Endothelial cell of umbilical vein (primary cell): ENCODE data around the gene TRIM17. TPM values are rescaled to one million over a fixed set of nuclear protein-coding genes. Genes with fewer than 3 reads are reported as not detected.

Experiments used
- BruUV-seq: library from RNA; stranded (reverse); fragments of 400-500 nt; replicated peaks from 2 replicates; lab custom pipeline; 2021; lab: Mats Ljungman, UMichigan
- CTCF ChIA-PET: fragments of 300-600, 350-600 bp; sonication (Branson Sonifier 250); formaldehyde crosslinking; loops from one replicate; lab custom pipeline; 2021; ENCODE audit warnings: antibody characterized with exemption, inconsistent platforms; lab: Charles Lee
- POLR2A ChIA-PET: fragments of 300-600, 350-600 bp; sonication (Branson Sonifier 250); formaldehyde crosslinking; loops from one replicate; lab custom pipeline; 2021; ENCODE audit warnings: antibody characterized with exemption, inconsistent platforms; lab: Charles Lee
- DNase-seq: peaks from one replicate; pipeline ENCODE4 v3.0.0-alpha.2; 2011; ENCODE audit warnings: low read depth, low spot score
- FAIRE-seq: peaks from 2 replicates; lab custom pipeline; 2011; peaks lifted over from hg19 to GRCh38; lab: Jason Lieb, UNC
- H2AFZ ChIP-seq: 2 replicates; pipeline ENCODE4 v1.6.0; 2012; ENCODE audit warnings: low read depth, low read length, control low read depth, inconsistent platforms
- H3K27ac ChIP-seq: 2 replicates; pipeline ENCODE4 v1.5.1; 2011; ENCODE audit warnings: low read depth, mild to moderate bottlenecking, control low read depth, low read length, moderate library complexity; ENCODE audit not compliant: insufficient read depth
- H3K27me3 ChIP-seq, 2 experiments: 2 replicates each; pipeline versions ENCODE4 v1.6.0 to v1.6.1; 2011; ENCODE audit warnings: low read length in 2 of 2, mixed read lengths in 1 of 2; ENCODE audit not compliant: control insufficient read depth in 2 of 2, insufficient read depth in 2 of 2
- H3K36me3 ChIP-seq, 2 experiments: 2 replicates in 1 of 2; 3 replicates in 1 of 2; pipeline ENCODE4 v1.5.1; 2011; ENCODE audit warnings: low read length in 2 of 2, mild to moderate bottlenecking in 1 of 2, moderate library complexity in 1 of 2; ENCODE audit not compliant: control insufficient read depth in 2 of 2, insufficient read depth in 2 of 2; ENCODE audit errors: extremely low read depth in 1 of 2
- H3K4me1 ChIP-seq: 3 replicates; pipeline ENCODE4 v1.5.1; 2011; ENCODE audit warnings: mild to moderate bottlenecking, low read length; ENCODE audit not compliant: control insufficient read depth, insufficient read depth; ENCODE audit errors: extremely low read depth
- H3K4me2 ChIP-seq: 2 replicates; pipeline ENCODE4 v1.6.1; 2011; ENCODE audit warnings: low read length, control low read depth, mixed read lengths; ENCODE audit not compliant: insufficient read depth
- H3K4me3 ChIP-seq, 3 experiments: fragments of 200-600 bp in 1 of 3; sonication (generic), shearing (Covaris generic) in 1 of 3; replicated peaks in 1 of 3; 2 replicates each; pipeline ENCODE4 v1.5.1; 2011 to 2016; ENCODE audit warnings: control low read depth in 3 of 3, low read length in 3 of 3, mild to moderate bottlenecking in 2 of 3, inconsistent platforms in 1 of 3, low read depth in 1 of 3, moderate library complexity in 1 of 3; ENCODE audit not compliant: insufficient read depth in 1 of 3
- H3K79me2 ChIP-seq: 2 replicates; pipeline ENCODE4 v1.6.0; 2012; ENCODE audit warnings: low read length, inconsistent platforms; ENCODE audit not compliant: control insufficient read depth, insufficient read depth
- H3K9ac ChIP-seq: replicated peaks from 2 replicates; pipeline ENCODE3; 2011; ENCODE audit warnings: low read length, control low read depth; ENCODE audit not compliant: insufficient read depth; ENCODE audit errors: extremely low read depth
- H3K9me1 ChIP-seq: replicated peaks from 3 replicates; pipeline ENCODE4 v1.6.0; 2011; ENCODE audit warnings: mild to moderate bottlenecking, low read length; ENCODE audit not compliant: control insufficient read depth, insufficient read depth; ENCODE audit errors: extremely low read depth
- H3K9me3 ChIP-seq: replicated peaks from 2 replicates; pipeline ENCODE4 v1.5.1; 2012; ENCODE audit warnings: low read length, inconsistent platforms; ENCODE audit not compliant: control insufficient read depth, insufficient read depth
- H4K20me1 ChIP-seq: replicated peaks from 2 replicates; pipeline ENCODE3; 2011; ENCODE audit warnings: mild to moderate bottlenecking, low read length; ENCODE audit not compliant: control insufficient read depth, insufficient read depth; ENCODE audit errors: extremely low read depth
- CTCF ChIP-seq, 2 donors: IDR thresholded peaks; 1 replicate in 1 of 2; 2 replicates in 1 of 2; pipeline ENCODE4 v1.5.1; 2011; ENCODE audit warnings: low read length in 2 of 2, mild to moderate bottlenecking in 2 of 2, moderate library complexity in 2 of 2, control low read depth in 1 of 2, inconsistent platforms in 1 of 2, low read depth in 1 of 2; ENCODE audit not compliant: insufficient read depth in 1 of 2; ENCODE audit errors: extremely low read depth in 1 of 2
- GATA2 ChIP-seq: IDR thresholded peaks from 2 replicates; pipeline ENCODE4 v1.7.0; 2011; ENCODE audit warnings: low read depth, mild to moderate bottlenecking, moderate library complexity, mixed read lengths, low read length; ENCODE audit not compliant: insufficient read length, insufficient read depth
- JUN ChIP-seq: IDR thresholded peaks from 2 replicates; pipeline ENCODE4 v1.6.1; 2011; ENCODE audit warnings: borderline replicate concordance, low read depth; ENCODE audit not compliant: insufficient read length, insufficient read depth
- MAX ChIP-seq: IDR thresholded peaks from 2 replicates; pipeline ENCODE4 v1.6.1; 2011; ENCODE audit not compliant: insufficient read depth, insufficient read length
- MYC ChIP-seq: IDR thresholded peaks from one replicate; pipeline ENCODE4 v1.6.1; 2011; ENCODE audit warnings: mild to moderate bottlenecking, low read depth, low read length
- POLR2AphosphoS5 ChIP-seq: IDR thresholded peaks from 2 replicates; pipeline ENCODE4 v1.6.1; 2012; ENCODE audit warnings: low read depth, mild to moderate bottlenecking, control low read depth, low read length, moderate library complexity; ENCODE audit not compliant: insufficient read depth
- dilution Hi-C: fragments of 300-500 bp; cut with MboI; formaldehyde crosslinking; loops from one replicate; pipeline ENCODE4 v1.15.0; 2019; ENCODE audit warnings: low sequenced_read_pairs; ENCODE audit not compliant: extremely low pct_ligation_motif_present
- intact Hi-C: fragments of 100-400 bp; cut with micrococcal nuclease; formaldehyde crosslinking; loops from one replicate; pipeline ENCODE4 v1.10.0; 2022
- polyA plus RNA-seq, 4 experiments: library from polyadenylated mRNA; depleted of rRNA in 3 of 4; stranded (reverse) in 3 of 4; unstranded in 1 of 4; fragments of >200 nt; gene quantifications; 2 replicates each; pipeline versions ENCODE4 v1.2.1 to v1.2.3, GENCODE V29; 2011 to 2012; ENCODE audit warnings: missing spikeins in 1 of 4
- total RNA-seq: library from RNA; stranded (reverse); gene quantifications from 2 replicates; pipeline ENCODE4 v1.2.3, GENCODE V29; 2021

TRIM17 gene
- total and polyA plus RNA-seq, 2 donors (not counting 3 experiments of a cell fraction or from before 2014, with no cell fraction given), result not detected

GRCh38 chr1:228370941-228371740 lies 45.5 kb downstream of the TRIM17 start:
- H3K27ac ChIP-seq, result no peak overlapping the region
- dilution Hi-C loops (no loop called here), intact Hi-C loops (no loop called here)
- no peak for FAIRE-seq
- TF ChIP-seq MAX (no peak), JUN (no peak), GATA2 (no peak), CTCF (IDR thresholded peaks at IDR 0.05; ENCODE audit: extremely low read depth in 1 of 2, insufficient read depth in 1 of 2, low read depth in 1 of 2, low read length in 2 of 2) (no peak), POLR2AphosphoS5 (no peak), MYC (no peak)
- no peaks in the 10 kb centered on the region for H3K9me1 ChIP-seq
- no peak overlapping the region for H2AFZ ChIP-seq
- ChIA-PET POLR2A (no interaction called here), CTCF (no interaction called here)
- H3K4me2 ChIP-seq, result no peak overlapping the region
- H4K20me1 ChIP-seq, result no peaks in the 10 kb centered on the region
- H3K9me3 ChIP-seq, result no peaks in the 10 kb centered on the region
- no peak overlapping the region for H3K4me3 ChIP-seq
- no peaks in the 10 kb centered on the region for H3K4me1 ChIP-seq
- H3K36me3 ChIP-seq, result no peaks in the 10 kb centered on the region
- no TSS peak for BruUV-seq
- H3K79me2 ChIP-seq, result no peaks in the 10 kb centered on the region
- no peak overlapping the region for H3K9ac ChIP-seq
- no peaks in the 10 kb centered on the region for H3K27me3 ChIP-seq
- no peak for DNase-seq
